HG03025 (cell line): ENCODE results near the gene COL16A1.

Experiments used
- ATAC-seq: cut with Tn5 transposase; IDR thresholded peaks from one replicate; pipeline ENCODE4 v1.9.1; 2021; ENCODE audit warnings: mild to moderate bottlenecking, moderate library complexity; ENCODE audit not compliant: unreplicated experiment, low FRiP score

The COL16A1 gene

GRCh38 chr1:31703431-31704270 lies at the start of gene COL16A1:
TSS of gene COL16A1 (minus strand) at chr1:31704017. CDS start at chr1:31702193, 1,824 bp downstream.
- no peak for ATAC-seq

DNA sequence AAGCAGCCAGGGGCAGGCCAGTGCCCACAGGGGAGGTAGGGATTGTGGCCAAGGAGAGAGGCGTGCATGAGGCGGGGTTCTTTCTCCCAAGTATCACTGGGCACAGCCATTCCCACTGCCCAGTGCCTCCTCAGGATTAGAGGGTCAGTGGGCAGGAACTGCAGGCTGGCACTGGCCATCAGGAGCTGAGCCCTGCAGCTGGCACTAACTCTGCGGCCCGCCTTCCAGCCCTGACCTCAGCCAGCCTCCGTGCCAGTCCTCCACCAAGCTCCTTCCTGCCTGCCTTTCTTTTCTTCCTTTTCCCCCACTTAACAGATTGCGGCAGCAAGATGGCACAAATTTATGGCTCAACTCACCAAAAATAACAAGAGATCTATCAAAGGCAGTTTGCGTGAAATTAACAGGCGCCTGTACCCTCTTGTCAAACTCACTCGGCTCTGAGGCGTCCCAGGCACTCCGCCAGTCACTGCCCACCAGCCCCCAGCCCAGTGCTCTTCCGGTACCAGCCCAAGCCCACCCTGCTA lies 49.2 kb upstream of the COL16A1 start:
- no peak for ATAC-seq

DNA sequence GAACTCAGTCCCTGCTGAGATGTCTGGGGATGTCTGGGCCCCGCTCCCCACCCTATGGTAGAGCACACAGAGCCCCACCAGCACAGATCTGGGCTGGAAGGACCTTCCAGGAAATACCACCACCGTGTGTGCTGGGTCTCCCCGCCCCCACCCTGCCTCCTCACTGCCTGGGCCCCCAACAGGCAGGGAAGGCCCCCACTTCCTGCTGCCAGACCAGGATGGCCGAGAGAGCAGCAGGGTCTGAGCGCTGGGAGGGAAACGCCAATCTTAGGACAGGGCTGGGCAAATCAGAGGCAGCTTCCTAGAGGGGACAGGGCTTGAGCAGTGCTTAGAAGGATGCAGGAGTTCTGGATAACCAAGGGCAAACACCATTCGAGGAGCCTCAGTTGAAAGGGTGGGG lies 48.4 kb upstream of the COL16A1 start:
- no peak for ATAC-seq

DNA sequence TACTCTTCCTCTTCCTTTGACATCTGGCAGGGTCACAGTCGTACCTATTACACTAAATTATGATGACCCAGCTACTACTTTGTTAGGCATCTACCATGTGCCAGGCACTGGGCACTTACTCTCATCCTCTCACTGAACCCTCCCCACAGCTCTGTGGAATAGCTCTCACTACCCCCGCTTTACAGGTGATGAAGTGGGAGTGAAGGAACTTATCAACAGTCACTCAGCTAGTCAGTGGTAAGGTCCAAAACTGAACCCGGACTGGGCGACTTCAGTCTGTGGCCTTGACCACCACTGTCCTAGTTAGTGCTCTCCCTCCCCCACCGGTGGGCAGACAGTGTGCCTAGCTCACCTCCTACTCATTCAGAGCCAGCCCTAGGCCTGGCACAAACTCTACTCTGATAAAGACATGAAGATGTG lies 48.0 kb upstream of the COL16A1 start:
- ATAC-seq: no peak

DNA sequence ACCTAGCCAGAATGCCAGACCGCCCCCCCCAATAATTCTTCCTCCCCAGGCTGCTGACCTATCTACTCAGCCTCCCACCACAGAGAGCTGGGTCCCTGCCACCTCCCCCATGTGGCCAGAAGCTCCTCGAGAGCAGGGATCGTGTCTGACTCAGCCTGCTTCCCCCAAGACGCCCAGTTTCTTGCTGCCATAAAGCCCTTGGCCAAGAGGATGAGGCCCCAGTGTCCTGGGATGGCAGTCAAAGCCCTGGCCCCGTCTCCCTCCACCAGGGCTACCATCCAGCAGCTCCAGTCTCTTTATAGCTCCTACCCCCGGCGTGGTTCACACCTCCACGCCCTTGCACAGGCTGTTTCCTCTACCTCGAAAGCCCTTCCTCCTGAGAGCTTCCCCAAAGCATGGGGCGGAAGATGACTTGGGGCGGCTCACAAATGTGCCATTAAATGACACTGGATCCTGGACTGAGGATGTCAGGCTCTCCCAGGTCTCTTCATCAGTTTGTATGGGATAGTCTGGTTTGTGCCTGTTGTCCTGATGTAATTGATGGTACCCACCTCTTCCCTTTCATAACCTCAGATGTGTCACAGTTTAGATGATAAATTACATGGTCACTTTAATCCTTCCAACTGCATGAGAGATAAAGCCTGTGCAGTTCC lies 47.2 kb upstream of the COL16A1 start:
- no peak for ATAC-seq

DNA sequence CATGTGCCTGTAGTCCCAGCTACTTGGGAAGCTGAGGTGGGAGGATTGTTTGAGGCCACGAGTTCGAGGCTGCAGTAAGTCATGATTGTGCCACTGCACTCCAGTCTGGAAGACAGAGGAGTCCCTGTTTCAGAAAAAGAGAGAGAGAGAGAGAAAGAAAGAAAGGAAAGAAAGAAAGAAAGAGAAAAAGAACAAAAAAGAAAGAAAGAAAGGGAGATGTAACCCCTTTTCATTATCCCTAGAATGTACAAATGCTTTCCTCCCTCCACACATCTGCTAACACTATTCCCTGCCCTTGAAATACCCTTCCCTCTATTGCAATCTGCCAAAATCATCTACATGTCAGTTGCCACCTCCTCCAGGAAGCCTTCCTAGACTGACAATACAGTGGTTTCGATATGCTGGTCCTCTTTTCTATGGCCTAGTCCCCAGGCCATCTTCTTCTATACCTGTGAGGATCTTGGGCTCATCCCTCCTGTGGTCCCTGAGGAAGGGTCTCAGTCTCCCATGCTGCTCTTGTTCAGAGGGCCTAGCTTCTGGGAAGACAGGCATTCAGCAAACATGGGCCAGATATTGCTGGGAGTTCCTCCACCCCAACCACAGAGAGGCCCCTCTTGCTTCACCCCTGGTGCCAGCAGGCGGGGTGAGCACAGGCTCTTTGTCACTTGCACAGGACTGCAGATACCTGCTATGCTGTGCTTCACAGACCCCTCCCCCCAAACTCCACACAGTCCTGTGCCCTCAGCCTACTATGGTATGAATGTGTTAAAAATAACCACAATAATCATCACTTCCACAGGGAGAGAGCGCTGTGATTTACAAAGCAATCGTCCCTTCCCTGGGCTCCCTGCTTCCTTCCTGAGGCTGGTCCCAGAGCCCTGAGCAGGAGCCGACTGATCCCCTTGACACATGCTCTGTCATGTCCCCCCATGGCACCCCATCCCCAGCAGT lies 46.2 kb upstream of the COL16A1 start:
- ATAC-seq: no peak

DNA sequence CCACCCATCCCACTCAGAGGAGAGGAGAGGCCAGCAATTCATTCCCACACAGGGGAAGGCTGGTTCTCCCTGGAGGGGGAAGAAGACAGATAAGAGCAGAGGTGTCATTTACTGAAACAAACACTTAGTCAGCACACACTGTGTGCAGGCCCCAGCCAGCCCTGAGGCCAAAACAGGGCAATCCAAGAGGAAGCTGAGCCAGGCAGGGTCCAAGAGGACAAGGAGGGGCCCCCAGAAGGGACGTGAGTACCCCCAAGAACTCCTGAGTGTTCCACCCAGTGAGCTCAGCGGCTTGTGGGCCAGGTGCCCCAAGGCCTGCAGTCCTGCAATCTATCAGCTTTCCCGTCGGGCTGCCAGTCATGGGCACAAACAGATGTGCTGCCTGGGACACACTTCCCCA lies 44.5 kb upstream of the COL16A1 start:
- no peak for ATAC-seq

DNA sequence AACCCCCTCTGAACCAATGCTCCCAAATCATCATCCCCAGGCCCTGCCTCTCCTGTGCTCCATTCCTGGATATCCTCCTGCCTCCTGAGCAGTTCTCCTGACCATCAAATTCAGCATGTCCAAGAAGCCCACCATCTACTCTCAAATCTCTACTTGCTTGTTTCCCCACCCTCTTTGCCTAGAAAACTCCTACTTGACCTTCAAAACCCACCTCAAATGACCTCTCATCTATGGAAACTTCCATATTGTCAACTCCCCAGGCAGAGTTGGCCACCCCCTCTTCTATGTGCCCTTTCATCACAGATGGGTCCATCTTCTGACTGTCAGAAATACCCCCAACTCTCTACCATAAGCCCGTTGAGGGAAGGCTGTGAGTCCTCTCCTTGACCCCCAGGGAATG lies 43.5 kb upstream of the COL16A1 start:
- ATAC-seq: no peak

DNA sequence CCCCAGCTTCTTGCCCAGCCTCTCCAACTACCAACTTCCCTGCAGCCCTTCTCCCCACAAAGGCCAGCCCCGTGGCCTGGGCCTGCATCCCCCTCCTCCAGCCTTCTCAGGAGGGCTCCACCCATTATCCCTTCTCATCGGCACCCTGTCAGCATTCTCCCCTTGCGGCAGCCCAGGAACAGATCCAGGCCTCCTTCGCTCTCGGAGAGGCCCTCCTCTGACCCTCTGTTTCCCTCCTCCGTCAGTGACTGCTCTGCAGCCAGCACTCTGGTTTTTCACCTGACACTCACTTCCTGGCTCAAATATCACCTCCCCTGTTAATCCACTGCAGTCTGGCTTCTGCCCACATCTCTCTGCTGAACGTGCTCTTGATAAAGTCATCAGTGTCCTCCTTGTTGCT lies 42.9 kb upstream of the COL16A1 start:
- ATAC-seq: no peak

- no peak for ATAC-seq
These were observed 42.3 kb upstream of the COL16A1 start for GRCh38 chr1:31745946-31746670.

GRCh38 chr1:31745096-31745945 lies 41.5 kb upstream of the COL16A1 start:
- ATAC-seq: no peak

DNA sequence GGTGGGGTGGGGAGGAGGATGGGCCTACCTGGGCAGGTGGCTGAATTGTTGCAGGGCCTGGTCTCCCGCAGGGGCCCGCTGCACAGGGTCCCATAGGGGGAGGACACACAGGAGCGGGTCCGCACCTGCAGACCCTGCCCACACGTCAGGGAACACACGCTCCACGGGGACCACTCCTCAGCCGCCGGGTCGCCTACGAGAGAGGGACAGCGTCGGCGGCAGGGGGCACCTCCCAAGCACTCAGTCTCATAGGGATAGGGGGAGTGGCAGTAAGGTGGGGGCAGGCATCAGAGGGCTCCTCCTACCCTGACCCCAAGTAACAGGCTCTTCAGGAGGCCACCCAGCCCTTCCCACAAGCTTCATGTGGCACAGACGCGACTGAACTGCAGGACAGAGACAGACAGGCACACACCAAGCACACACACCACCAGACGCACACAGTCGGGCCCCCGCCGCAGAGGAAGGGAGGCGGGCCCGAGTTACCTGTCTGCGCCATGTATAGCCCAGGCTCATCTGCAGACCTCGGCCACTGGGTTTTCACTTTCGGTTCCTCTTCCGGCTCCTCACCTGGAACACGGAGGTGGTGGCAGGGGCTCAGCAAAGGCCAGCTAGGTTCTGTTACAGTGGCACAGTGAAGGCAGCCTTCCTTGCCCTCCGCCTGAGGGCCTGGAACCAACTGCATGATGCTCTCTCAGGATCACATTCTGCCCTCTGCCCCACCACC lies 40.5 kb upstream of the COL16A1 start:
- no peak for ATAC-seq

DNA sequence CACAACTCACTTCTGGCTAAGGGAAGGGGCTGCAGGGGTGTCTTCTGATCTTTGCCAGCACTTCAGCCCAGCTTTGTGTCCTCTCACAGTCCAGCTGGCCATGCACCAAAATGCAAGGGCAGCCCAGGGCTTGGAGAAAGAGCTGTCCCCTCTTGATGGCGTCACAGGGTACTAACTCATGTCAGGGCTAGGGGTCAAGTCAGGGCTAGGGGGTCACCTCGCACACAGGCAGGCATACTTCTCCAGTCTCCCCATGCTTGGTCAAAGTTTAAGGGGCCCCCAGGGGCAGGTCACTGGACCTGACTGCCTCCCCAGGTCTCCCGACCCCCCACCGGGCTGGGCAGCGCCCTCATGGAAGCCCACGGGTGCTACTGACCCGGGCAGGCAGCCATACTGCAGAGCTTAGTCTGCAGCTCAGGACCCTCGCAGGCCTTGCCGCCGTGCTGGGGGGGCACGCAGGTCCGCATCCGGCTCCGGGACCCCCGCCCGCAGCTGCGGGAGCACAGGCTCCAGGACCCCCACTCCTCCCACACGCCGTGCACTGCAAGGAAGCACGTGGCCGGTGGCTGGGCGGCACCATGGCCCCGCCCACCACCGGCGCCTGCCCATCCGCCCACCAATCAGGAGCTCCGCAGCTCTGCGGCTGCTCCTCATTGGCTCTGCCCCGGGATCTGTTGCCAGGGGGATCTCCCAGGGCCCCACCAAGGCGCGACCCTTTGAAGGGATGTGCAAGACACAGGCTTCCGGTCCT lies 38.8 kb upstream of the COL16A1 start:
- no peak for ATAC-seq

DNA sequence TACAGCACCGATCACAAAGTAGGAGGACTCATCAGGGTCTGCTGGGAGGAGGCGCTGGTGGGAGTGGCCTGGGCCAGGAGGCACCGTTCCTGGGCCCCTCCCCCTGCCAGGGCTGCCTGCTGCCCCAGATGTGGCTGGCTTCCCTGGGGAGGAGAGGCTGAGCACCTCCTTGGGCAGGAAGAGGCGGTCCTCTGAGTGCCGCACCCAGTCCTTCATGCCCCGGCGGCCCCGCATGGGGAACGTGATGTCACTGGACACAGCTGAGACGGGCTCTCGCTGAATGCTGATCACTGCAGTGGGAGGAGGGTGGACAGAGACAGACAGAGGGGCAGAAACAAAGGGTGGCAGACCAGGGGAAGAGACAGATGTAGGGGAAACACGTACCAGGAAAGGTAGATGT lies 35.5 kb upstream of the COL16A1 start:
- no peak for ATAC-seq

- ATAC-seq: no peak
These were observed 32.9 kb upstream of the COL16A1 start for GRCh38 chr1:31736675-31737074.

DNA sequence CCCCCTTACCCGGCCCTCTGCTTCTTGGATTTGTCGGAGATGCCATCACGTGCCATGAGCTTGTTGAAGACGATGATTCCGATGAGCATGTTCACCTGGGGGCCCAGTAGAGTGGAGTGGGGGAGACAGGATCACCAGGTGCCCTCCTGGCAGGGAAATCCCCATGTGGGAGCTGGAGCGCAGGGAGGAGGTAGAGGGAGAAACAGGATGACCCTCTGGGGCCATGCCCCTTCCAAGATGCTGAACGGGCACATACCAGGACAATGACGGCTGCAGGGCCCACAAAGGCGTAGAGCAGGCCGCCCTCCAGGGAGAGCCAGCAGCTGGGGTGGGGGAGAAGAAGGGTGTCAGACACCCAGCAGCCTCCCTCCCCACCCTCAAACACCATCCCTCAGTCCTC lies 31.8 kb upstream of the COL16A1 start:
- no peak for ATAC-seq

DNA sequence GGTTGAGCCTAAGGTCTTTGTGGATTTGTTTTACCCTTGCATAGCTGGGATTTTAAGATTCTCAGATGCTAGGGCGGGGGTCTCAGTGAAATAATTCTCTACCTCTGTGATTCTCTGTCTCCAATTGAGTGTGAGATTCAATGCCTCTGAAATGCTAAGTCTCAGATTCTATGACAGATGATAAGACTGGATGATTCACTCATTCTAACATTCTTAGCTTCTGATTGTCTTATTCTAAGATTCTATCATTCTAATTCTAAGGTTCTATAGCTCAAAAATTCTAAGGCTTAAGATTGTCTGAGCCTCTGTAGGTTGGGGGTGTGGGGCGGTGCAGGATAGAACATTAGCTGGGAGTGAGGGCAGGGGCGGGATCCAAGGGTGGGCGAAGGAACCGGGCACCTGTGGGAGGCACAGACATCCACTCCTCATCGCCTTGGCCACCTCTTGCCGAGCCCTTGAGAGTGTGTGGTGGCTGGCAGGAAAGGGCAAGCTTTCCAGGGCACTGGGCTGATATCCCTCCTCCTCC lies 30.8 kb upstream of the COL16A1 start:
- no peak for ATAC-seq
